Psoas muscle (tissue), 8 donors: ENCODE measurements around the gene RLN1. TPM values are rescaled to one million over a fixed set of nuclear protein-coding genes. Genes with fewer than 3 reads are reported as not detected.

Experiments used
- ATAC-seq, 4 donors: fragments of 200-7000 bp; cut with Tn5 transposase; one replicate each; pipeline ENCODE4 v1.9.1; 2020; ENCODE audit warnings: moderate library complexity in 3 of 4, mild to moderate bottlenecking in 2 of 4
- DNase-seq, 2 donors: peaks; one replicate each; pipeline ENCODE4 v3.0.0-alpha.2; 2020
- H3K27ac ChIP-seq: fragments of 200-600 bp; one replicate; pipeline ENCODE4 v1.8.0; 2022
- H3K27me3 ChIP-seq, 3 donors: fragments of 200-600 bp in 1 of 3; one replicate each; pipeline versions ENCODE4 v1.6.1 to v1.8.0; 2013 to 2022; ENCODE audit warnings: low read length in 2 of 3, mild to moderate bottlenecking in 2 of 3, moderate library complexity in 1 of 3; ENCODE audit not compliant: insufficient read depth in 3 of 3
- H3K36me3 ChIP-seq, 2 donors: fragments of 200-600 bp in 1 of 2; one replicate each; pipeline versions ENCODE4 v1.6.1 to v1.8.0; 2013 to 2022; ENCODE audit warnings: low read depth in 1 of 2, mild to moderate bottlenecking in 1 of 2, moderate library complexity in 1 of 2; ENCODE audit not compliant: insufficient read depth in 1 of 2
- H3K4me1 ChIP-seq: fragments of 200-600 bp; one replicate; pipeline ENCODE4 v1.8.0; 2022
- H3K4me3 ChIP-seq: fragments of 200-600 bp; one replicate; pipeline ENCODE4 v1.8.0; 2022; ENCODE audit warnings: mild to moderate bottlenecking
- H3K9me3 ChIP-seq: fragments of 200-600 bp; one replicate; pipeline ENCODE4 v1.8.0; 2022
- CTCF ChIP-seq: fragments of 200-600 bp; IDR thresholded peaks from one replicate; pipeline ENCODE4 v1.8.0; 2022; ENCODE audit warnings: antibody characterized with exemption
- WGBS, 3 donors: extraction: QIAGEN DNeasy Blood & Tissue Kit; methylation state at CpG; one replicate each; pipeline versions ENCODE4 v1.1.6 to v1.1.7; 2013; 5-methylcytosine and 5-hydroxymethylcytosine counted together
- intact Hi-C, 2 donors: fragments of 100-400 bp; cut with DNase I; formaldehyde crosslinking; loops; one replicate each; pipeline versions ENCODE4 v1.11.0 to v1.14.2; 2022
- polyA plus RNA-seq, 3 donors: library from polyadenylated mRNA; stranded (reverse); fragments of 200-250 nt; gene quantifications; one replicate each; pipeline ENCODE4 v1.2.3, GENCODE V29; 2013
- total RNA-seq, 4 donors: library from RNA; stranded (reverse); fragmentation: NEBNext Ultra II Directional in 2 of 4; extraction: Animal tissue kit (Norgen Biotek cat#: 25700) in 2 of 4; gene quantifications; one replicate each; pipeline versions ENCODE4 v1.2.1 to v1.2.4, GENCODE V29; 2021 to 2023
- donor health status: healthy with polysubstance abuse.
- donor health status: DM: no; HTN: no; CAD: no; lungs with moderate emphysema.
- donor health status: Bipolar disorder and iron deficiency.
- donor health status: healthy.
- donor health status: DM: yes; HTN: yes; CAD: no.
- donor health status: DM: no; HTN: no; CAD: no.
- donor health status: DM: no; HTN: no; CAD: no.
- donor health status: DM: yes; HTN: yes; CAD: no.

RLN1 gene
- total and polyA plus RNA-seq, 7 donors = 0.06 to 0.29 (median 0.20) TPM; not detected in 4

GRCh38 chr9:5382479-5382878 lies 42.8 kb upstream of the RLN1 start:
- DNase-seq = no peak
- Histone ChIP-seq H3K4me3 (no peak overlapping the region), H3K36me3 (no peaks in the 10 kb centered on the region), H3K4me1 (no peaks in the 10 kb centered on the region), H3K27me3 (no peaks in the 10 kb centered on the region), H3K9me3 (no peaks in the 10 kb centered on the region), H3K27ac (no peak overlapping the region)
- WGBS, 3 donors = 84 to 91% (median 88%) methylated on average over 3 of the region's 3 CpGs
- intact Hi-C loops = no loop called here
- TF ChIP-seq CTCF = no peak
- no peak for ATAC-seq

- intact Hi-C loops = no loop called here
- Histone ChIP-seq H3K9me3 (no peaks in the 10 kb centered on the region), H3K36me3 (peaks cover 0 to 2% of the 10 kb centered on the region in 2 donors), H3K27me3 (no peaks in the 10 kb centered on the region), H3K27ac (no peak overlapping the region), H3K4me1 (no peaks in the 10 kb centered on the region), H3K4me3 (no peak overlapping the region)
- no peak for DNase-seq
- 84 to 88% (median 86%) methylated on average over 6 of the region's 6 CpGs for WGBS, 3 donors
- no peak for TF ChIP-seq CTCF
- no peak for ATAC-seq
Measured at GRCh38 chr9:5375790-5376477, 36.3 kb upstream of the RLN1 start.

- H3K4me3 ChIP-seq = no peak overlapping the region
- intact Hi-C loops = no loop called here
- 44 to 89% (median 84%) methylated on average over 1 of the region's 1 CpG for WGBS, 3 donors
Measured at GRCh38 chr9:5375091-5375490, 35.4 kb upstream of the RLN1 start.

GRCh38 chr9:5364294-5365024 lies 24.8 kb upstream of the RLN1 start:
- 48 to 56% (median 52%) methylated on average over 3 of the region's 3 CpGs for WGBS, 3 donors
- Histone ChIP-seq H3K4me3 (no peak overlapping the region), H3K36me3 (peaks cover 0 to 6% of the 10 kb centered on the region in 2 donors), H3K4me1 (no peaks in the 10 kb centered on the region), H3K9me3 (no peaks in the 10 kb centered on the region), H3K27me3 (no peaks in the 10 kb centered on the region), H3K27ac (no peak overlapping the region)
- ATAC-seq (no peak), DNase-seq (no peak)
- intact Hi-C loops = no loop called here
- no peak for TF ChIP-seq CTCF

More at GRCh38 chr9:5375091-5375490, 35.4 kb upstream of the RLN1 start:
- no peak for TF ChIP-seq CTCF
- DNase-seq (no peak), ATAC-seq (no peak)
- Histone ChIP-seq H3K36me3 (peaks cover 0 to 2% of the 10 kb centered on the region in 2 donors), H3K9me3 (no peaks in the 10 kb centered on the region), H3K4me1 (no peaks in the 10 kb centered on the region), H3K27ac (no peak overlapping the region), H3K27me3 (no peaks in the 10 kb centered on the region)
